ENCODE results near the gene UCHL1. TPM values are rescaled to one million over a fixed set of nuclear protein-coding genes. Genes with fewer than 3 reads are reported as not detected.
A peak's percentile ranks its signal among the peaks of the same experiment; 100 is the strongest.

UCHL1 gene
- total RNA-seq, 1 experiment from 2014 or later: 19.3 TPM

DNA sequence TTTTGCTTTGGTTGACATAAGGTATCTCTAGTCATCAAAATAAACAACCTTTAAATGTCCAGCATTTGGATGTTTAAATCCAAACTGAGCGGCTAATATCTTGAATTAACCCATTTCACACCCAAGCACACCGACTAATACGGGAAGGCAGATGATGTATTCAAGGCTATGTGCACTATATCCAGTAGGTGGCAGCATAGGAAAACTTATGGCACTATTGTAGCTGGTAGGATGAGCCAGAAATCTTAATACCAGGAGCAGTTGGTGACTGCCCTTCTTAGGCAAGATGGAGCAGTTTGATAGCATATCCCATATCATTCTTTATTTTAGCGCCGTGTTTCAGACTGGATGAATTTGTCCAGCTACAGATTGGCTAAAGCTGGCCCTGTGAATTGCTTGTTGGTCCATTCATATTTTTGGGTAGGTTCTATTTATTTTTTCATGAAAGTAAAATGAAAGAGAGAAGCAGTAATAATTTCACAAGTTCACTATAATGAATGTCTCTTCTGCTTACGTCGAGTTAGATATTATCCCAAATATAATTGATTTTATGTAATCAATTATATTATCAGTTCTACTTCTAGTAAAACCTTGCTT, 24.4 kb downstream of the UCHL1 start:
- H3K27me3 Mint-ChIP-seq (ENCODE audit: unreplicated experiment): no peaks in the 10 kb centered on the region
- CTCF ChIA-PET: interaction anchor here (0.7 to 3.0 kb wide), 4 partner anchors 94 to 380 kb away, joined by 4 to 14 read pairs (median 4); no protein-coding TSS in a partner anchor
- intact Hi-C loops (cut with micrococcal nuclease; ENCODE audit: unreplicated experiment): loop anchor here (1.0 to 10.0 kb wide), 5 partner anchors 154 to 608 kb away; no protein-coding TSS in a partner anchor
- H3K4me1 Mint-ChIP-seq (ENCODE audit: low read depth, unreplicated experiment): peaks cover 13% of the 10 kb centered on the region
- no peak overlapping the region for H3K27ac Mint-ChIP-seq (ENCODE audit: unreplicated experiment)
- no peaks in the 10 kb centered on the region for H3K36me3 Mint-ChIP-seq (ENCODE audit: insufficient read depth, unreplicated experiment)
- H3K4me3 Mint-ChIP-seq (ENCODE audit: low read depth, unreplicated experiment): no peak overlapping the region
- no TSS peak for BruUV-seq (replicated peaks)
- H3K9me3 Mint-ChIP-seq (ENCODE audit: low read depth, unreplicated experiment): no peaks in the 10 kb centered on the region
- peak; percentile 53 for DNase-seq
- TF ChIP-seq, protein P1, sequence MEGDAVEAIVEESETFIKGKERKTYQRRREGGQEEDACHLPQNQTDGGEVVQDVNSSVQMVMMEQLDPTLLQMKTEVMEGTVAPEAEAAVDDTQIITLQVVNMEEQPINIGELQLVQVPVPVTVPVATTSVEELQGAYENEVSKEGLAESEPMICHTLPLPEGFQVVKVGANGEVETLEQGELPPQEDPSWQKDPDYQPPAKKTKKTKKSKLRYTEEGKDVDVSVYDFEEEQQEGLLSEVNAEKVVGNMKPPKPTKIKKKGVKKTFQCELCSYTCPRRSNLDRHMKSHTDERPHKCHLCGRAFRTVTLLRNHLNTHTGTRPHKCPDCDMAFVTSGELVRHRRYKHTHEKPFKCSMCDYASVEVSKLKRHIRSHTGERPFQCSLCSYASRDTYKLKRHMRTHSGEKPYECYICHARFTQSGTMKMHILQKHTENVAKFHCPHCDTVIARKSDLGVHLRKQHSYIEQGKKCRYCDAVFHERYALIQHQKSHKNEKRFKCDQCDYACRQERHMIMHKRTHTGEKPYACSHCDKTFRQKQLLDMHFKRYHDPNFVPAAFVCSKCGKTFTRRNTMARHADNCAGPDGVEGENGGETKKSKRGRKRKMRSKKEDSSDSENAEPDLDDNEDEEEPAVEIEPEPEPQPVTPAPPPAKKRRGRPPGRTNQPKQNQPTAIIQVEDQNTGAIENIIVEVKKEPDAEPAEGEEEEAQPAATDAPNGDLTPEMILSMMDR (IDR thresholded peaks at IDR 0.05; ENCODE audit: unreplicated experiment): peak; percentile 37

- TF ChIP-seq, protein P1 (IDR thresholded peaks at IDR 0.05; ENCODE audit: unreplicated experiment): no peak
- peaks cover 24% of the 10 kb centered on the region for H3K4me1 Mint-ChIP-seq (ENCODE audit: low read depth, unreplicated experiment)
- no peak overlapping the region for H3K27ac Mint-ChIP-seq (ENCODE audit: unreplicated experiment)
- no peaks in the 10 kb centered on the region for H3K9me3 Mint-ChIP-seq (ENCODE audit: low read depth, unreplicated experiment)
- intact Hi-C loops (cut with micrococcal nuclease; ENCODE audit: unreplicated experiment): loop anchor here (5.0 to 10.0 kb wide), 3 partner anchors 152 to 360 kb away; no protein-coding TSS in a partner anchor
- CTCF ChIA-PET: interaction anchor here (1.2 to 3.0 kb wide), 2 partner anchors 224 to 379 kb away, joined by 4 to 14 read pairs; no protein-coding TSS in a partner anchor
- H3K36me3 Mint-ChIP-seq (ENCODE audit: insufficient read depth, unreplicated experiment): no peaks in the 10 kb centered on the region
- no peak overlapping the region for H3K4me3 Mint-ChIP-seq (ENCODE audit: low read depth, unreplicated experiment)
- BruUV-seq (replicated peaks): no TSS peak
- H3K27me3 Mint-ChIP-seq (ENCODE audit: unreplicated experiment): no peaks in the 10 kb centered on the region
- no peak for DNase-seq
Measured at GRCh38 chr4:41282366-41282765, 25.6 kb downstream of the UCHL1 start.

GRCh38 chr4:41285202-41285863, 28.6 kb downstream of the UCHL1 start:
- H3K9me3 Mint-ChIP-seq (ENCODE audit: low read depth, unreplicated experiment): no peaks in the 10 kb centered on the region
- no peaks in the 10 kb centered on the region for H3K27me3 Mint-ChIP-seq (ENCODE audit: unreplicated experiment)
- peaks cover 33% of the 10 kb centered on the region for H3K4me1 Mint-ChIP-seq (ENCODE audit: low read depth, unreplicated experiment)
- CTCF ChIA-PET: no interaction called here
- TF ChIP-seq, protein P1 (IDR thresholded peaks at IDR 0.05; ENCODE audit: unreplicated experiment): no peak
- H3K27ac Mint-ChIP-seq (ENCODE audit: unreplicated experiment): no peak overlapping the region
- peaks cover 6% of the 10 kb centered on the region for H3K36me3 Mint-ChIP-seq (ENCODE audit: insufficient read depth, unreplicated experiment)
- BruUV-seq (replicated peaks): no TSS peak
- intact Hi-C loops (cut with micrococcal nuclease; ENCODE audit: unreplicated experiment): loop anchor here (10.0 kb wide), 1 partner anchor 149 kb away; no protein-coding TSS in a partner anchor
- no peak for DNase-seq
- no peak overlapping the region for H3K4me3 Mint-ChIP-seq (ENCODE audit: low read depth, unreplicated experiment)

DNA sequence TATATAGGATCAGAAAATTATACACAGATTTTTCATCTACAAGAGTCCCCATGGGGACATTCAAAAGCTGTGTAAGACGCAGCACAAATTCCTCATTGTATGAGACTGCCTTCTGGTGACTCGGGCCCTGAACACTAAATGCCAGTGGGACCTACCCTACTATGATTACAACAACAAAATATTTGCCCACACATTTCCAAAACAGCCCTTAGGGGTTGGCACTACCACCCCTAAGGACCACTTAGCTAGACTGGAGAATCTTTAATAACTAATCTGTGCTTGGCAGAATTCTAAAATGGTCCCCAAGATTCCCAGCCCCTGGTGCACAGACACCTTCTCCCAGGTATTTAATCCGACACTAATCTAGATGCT, 29.1 kb downstream of the UCHL1 start:
- TF ChIP-seq, protein P1 (IDR thresholded peaks at IDR 0.05; ENCODE audit: unreplicated experiment): no peak
- H3K27ac Mint-ChIP-seq (ENCODE audit: unreplicated experiment): no peak overlapping the region
- peaks cover 33% of the 10 kb centered on the region for H3K4me1 Mint-ChIP-seq (ENCODE audit: low read depth, unreplicated experiment)
- DNase-seq: no peak
- CTCF ChIA-PET: no interaction called here
- H3K4me3 Mint-ChIP-seq (ENCODE audit: low read depth, unreplicated experiment): no peak overlapping the region
- H3K9me3 Mint-ChIP-seq (ENCODE audit: low read depth, unreplicated experiment): no peaks in the 10 kb centered on the region
- no peaks in the 10 kb centered on the region for H3K27me3 Mint-ChIP-seq (ENCODE audit: unreplicated experiment)
- no TSS peak for BruUV-seq (replicated peaks)
- H3K36me3 Mint-ChIP-seq (ENCODE audit: insufficient read depth, unreplicated experiment): peaks cover 6% of the 10 kb centered on the region
- intact Hi-C loops (cut with micrococcal nuclease; ENCODE audit: unreplicated experiment): loop anchor here (2.0 to 10.0 kb wide), 2 partner anchors 75 to 149 kb away; no protein-coding TSS in a partner anchor
